ENCODE measurements around the gene ASXL1.
"Not testable (repeated sequence)": the region's sequence is repeated elsewhere in the genome, so short reads cannot be mapped to it uniquely, and the experiment has no call there.

ASXL1 gene

GRCh38 chr20:32336918-32337347 is 21.2 kb upstream of the ASXL1 start:
- H3K4me3 ChIP-seq (IDR thresholded peaks at IDR 0.05; ENCODE audit: insufficient read depth, low read depth, low read length) = no peak overlapping the region
- peak; percentile 61 for TF ChIP-seq CTCF (conservative IDR thresholded peaks at IDR 0.05; ENCODE audit: low read depth, low read length)
- peak overlapping the region; percentile 78; the same call in 1 of the 2 replicates for H3K4me2 ChIP-seq

GRCh38 chr20:32337937-32338661 is 20.0 kb upstream of the ASXL1 start:
- peak overlapping the region; percentile 81 for H3K27ac ChIP-seq
- no peak overlapping the region for H3K4me3 ChIP-seq (IDR thresholded peaks at IDR 0.05; ENCODE audit: insufficient read depth, low read depth, low read length)
- TF ChIP-seq CTCF (conservative IDR thresholded peaks at IDR 0.05; ENCODE audit: low read depth, low read length) = no peak
- H3K4me1 ChIP-seq (ENCODE audit: low read depth, poor library complexity, severe bottlenecking) = peaks cover 53% of the 10 kb centered on the region
- H3K9ac ChIP-seq = peak overlapping the region; percentile 46
- no peaks in the 10 kb centered on the region for H4K20me1 ChIP-seq (ENCODE audit: insufficient read depth)
- no peaks in the 10 kb centered on the region for H3K27me3 ChIP-seq (ENCODE audit: insufficient read depth, low read depth)
- no peaks in the 10 kb centered on the region for H3K36me3 ChIP-seq (ENCODE audit: insufficient read depth)
- H3K4me2 ChIP-seq = peak overlapping the region; percentile 78
- peak overlapping the region; percentile 5; the same call in 1 of the 2 replicates for H2AFZ ChIP-seq (ENCODE audit: low read depth)
- H3K79me2 ChIP-seq (ENCODE audit: insufficient read depth, low read depth) = no peaks in the 10 kb centered on the region

More at GRCh38 chr20:32336918-32337347, 21.2 kb upstream of the ASXL1 start:
- no peak overlapping the region for H2AFZ ChIP-seq (ENCODE audit: low read depth)
- H3K27ac ChIP-seq = peak overlapping the region; percentile 81
- H3K4me1 ChIP-seq (ENCODE audit: low read depth, poor library complexity, severe bottlenecking) = peaks cover 64% of the 10 kb centered on the region
- no peaks in the 10 kb centered on the region for H3K36me3 ChIP-seq (ENCODE audit: insufficient read depth)
- H3K27me3 ChIP-seq (ENCODE audit: insufficient read depth, low read depth) = no peaks in the 10 kb centered on the region
- peak overlapping the region; percentile 46; the same call in 1 of the 2 replicates for H3K9ac ChIP-seq
- no peaks in the 10 kb centered on the region for H4K20me1 ChIP-seq (ENCODE audit: insufficient read depth)
- H3K79me2 ChIP-seq (ENCODE audit: insufficient read depth, low read depth) = no peaks in the 10 kb centered on the region

- no peak for TF ChIP-seq CTCF (conservative IDR thresholded peaks at IDR 0.05; ENCODE audit: low read depth, low read length)
- peaks cover 47% of the 10 kb centered on the region for H3K4me1 ChIP-seq (ENCODE audit: low read depth, poor library complexity, severe bottlenecking)
These were observed 19.5 kb upstream of the ASXL1 start for GRCh38 chr20:32338665-32339064.

GRCh38 chr20:32339116-32339515 is 19.0 kb upstream of the ASXL1 start:
- no peak for TF ChIP-seq CTCF (conservative IDR thresholded peaks at IDR 0.05; ENCODE audit: low read depth, low read length)
- H3K4me1 ChIP-seq (ENCODE audit: low read depth, poor library complexity, severe bottlenecking) = peaks cover 42% of the 10 kb centered on the region
- no peak overlapping the region; the same call in 1 of the 2 replicates for H3K27ac ChIP-seq
- H2AFZ ChIP-seq (ENCODE audit: low read depth) = no peak overlapping the region
- H3K4me2 ChIP-seq = peak overlapping the region; percentile 78; the same call in 1 of the 2 replicates
- no peaks in the 10 kb centered on the region for H3K27me3 ChIP-seq (ENCODE audit: insufficient read depth, low read depth)
- no peaks in the 10 kb centered on the region for H3K79me2 ChIP-seq (ENCODE audit: insufficient read depth, low read depth)
- no peaks in the 10 kb centered on the region for H4K20me1 ChIP-seq (ENCODE audit: insufficient read depth)
- H3K9ac ChIP-seq = no peak overlapping the region
- no peak overlapping the region for H3K4me3 ChIP-seq (IDR thresholded peaks at IDR 0.05; ENCODE audit: insufficient read depth, low read depth, low read length)
- H3K36me3 ChIP-seq (ENCODE audit: insufficient read depth) = no peaks in the 10 kb centered on the region

More at GRCh38 chr20:32338665-32339064, 19.5 kb upstream of the ASXL1 start:
- Histone ChIP-seq H3K27me3 (ENCODE audit: insufficient read depth, low read depth) (no peaks in the 10 kb centered on the region), H2AFZ (ENCODE audit: low read depth) (no peak overlapping the region), H3K9ac (peak overlapping the region; percentile 46; the same call in 1 of the 2 replicates), H3K36me3 (ENCODE audit: insufficient read depth) (no peaks in the 10 kb centered on the region), H3K4me2 (peak overlapping the region; percentile 78), H3K27ac (peak overlapping the region; percentile 81; the same call in 1 of the 2 replicates), H4K20me1 (ENCODE audit: insufficient read depth) (no peaks in the 10 kb centered on the region), H3K4me3 (IDR thresholded peaks at IDR 0.05; ENCODE audit: insufficient read depth, low read depth, low read length) (no peak overlapping the region), H3K79me2 (ENCODE audit: insufficient read depth, low read depth) (no peaks in the 10 kb centered on the region)

- not testable (repeated sequence) for H3K4me3 ChIP-seq (IDR thresholded peaks at IDR 0.05; ENCODE audit: insufficient read depth, low read depth, low read length); H3K9ac ChIP-seq; H4K20me1 ChIP-seq (ENCODE audit: insufficient read depth); H3K36me3 ChIP-seq (ENCODE audit: insufficient read depth); H3K79me2 ChIP-seq (ENCODE audit: insufficient read depth, low read depth); H3K4me2 ChIP-seq; H2AFZ ChIP-seq (ENCODE audit: low read depth); H3K27me3 ChIP-seq (ENCODE audit: insufficient read depth, low read depth); H3K27ac ChIP-seq
- H3K4me1 ChIP-seq (ENCODE audit: low read depth, poor library complexity, severe bottlenecking) = peaks cover 46% of the 10 kb centered on the region
These were observed 17.1 kb upstream of the ASXL1 start for GRCh38 chr20:32341053-32341452.
